Left hindlimb (tissue), 1 donor: Measurements from ENCODE around the gene SIL1.
A peak's percentile ranks its signal among the peaks of the same experiment; 100 is the strongest.

Source experiments
- DNase-seq: peaks from one replicate; pipeline ENCODE4 v3.0.0-alpha.2; 2018

Gene SIL1

DNA sequence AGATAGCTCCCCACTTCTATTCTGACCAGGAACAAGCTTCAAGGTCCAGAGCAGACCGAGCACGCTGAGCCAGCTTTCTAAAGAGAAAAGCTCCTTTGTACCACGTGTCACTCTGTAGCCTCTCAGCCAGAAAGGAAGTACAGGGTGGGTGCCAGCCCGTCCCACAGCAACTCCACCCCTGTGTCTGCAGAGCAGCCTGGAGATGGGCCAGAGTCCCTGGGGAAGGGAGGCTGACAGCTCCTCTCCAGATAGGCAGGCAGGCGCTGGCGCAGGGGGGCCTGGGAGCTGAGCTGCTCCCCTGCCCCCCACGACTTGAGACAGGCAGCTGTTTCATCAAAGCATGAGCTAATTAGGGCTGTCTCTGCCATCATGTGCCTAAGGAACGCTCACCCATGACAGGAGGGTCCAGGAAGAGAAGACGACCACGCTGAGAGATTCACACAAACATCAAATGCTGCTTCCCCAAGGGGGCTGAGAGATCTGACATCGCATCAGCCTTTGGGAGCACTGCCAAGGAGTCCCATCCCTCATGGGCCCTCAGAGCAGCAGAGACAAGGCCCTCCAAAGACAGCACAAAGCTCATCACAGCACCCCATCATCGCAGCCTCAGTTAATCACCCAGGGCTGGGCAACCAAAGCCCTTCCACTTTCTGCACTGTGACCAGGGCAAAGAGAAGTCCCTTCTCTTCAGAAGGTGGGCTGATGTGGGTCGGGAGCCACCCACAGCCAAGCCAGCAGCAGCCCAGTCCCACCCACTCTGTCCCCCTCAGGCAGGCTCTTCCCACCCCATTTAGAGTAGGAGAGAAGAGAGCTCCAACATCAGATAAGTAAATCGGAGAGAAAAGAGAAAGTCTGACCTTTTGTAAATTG lies 244.5 kb downstream of the SIL1 start:
- DNase-seq, result peak; percentile 78

DNA sequence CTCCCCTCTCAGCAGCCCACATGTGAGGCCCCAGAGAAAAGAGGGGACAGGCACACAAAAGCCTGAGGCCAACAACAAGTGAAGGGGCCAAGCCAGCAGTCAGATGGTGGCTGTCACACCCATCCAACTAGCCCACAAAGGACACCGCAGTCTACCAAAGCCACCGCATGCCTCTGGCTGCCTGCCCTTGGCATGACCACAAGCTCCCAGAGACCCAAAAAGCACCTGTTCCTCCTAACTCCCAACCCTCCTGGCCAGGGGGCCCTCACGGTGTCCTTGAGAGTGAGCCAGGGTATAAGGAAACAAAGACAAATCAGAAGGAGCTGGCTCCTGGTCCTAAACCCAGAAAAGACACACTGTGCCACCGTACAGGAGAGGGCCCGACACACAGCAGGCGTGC lies 245.2 kb downstream of the SIL1 start:
- DNase-seq, result no peak

DNA sequence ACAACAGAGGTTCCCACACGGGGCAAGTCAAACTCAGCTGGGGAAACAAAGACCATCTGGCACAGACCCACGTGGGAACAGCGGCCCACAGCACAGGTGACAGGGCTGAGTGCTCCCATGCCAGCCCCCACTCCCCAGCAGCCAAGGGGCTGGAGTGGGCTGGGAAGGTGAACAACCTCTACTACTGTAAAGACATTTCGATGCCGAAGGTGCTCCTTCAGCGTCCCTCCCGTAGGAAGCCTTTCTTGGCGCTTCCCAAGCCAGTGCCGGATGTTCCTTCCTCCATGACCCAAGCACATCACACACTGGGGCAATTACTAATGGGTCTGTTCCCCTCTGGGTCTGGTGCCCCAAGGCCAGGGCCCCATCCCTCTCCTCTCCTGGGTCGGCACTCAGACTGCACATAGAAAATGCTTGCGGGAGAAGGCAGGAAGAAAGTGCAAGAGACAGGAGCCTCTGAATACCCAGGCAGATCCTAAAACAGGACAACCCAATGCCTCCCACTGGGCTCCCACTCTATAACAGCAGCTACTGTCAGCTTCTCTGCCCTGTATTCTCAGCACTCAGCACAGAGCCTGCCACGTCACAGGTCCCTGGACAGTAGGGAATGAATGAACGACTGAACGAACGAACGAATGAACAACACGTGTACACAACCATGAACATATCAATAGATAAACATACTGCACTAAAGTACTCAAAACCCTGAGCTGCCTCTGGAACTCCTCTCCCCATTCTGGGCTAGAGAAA lies 246.0 kb downstream of the SIL1 start:
- no peak for DNase-seq

DNA sequence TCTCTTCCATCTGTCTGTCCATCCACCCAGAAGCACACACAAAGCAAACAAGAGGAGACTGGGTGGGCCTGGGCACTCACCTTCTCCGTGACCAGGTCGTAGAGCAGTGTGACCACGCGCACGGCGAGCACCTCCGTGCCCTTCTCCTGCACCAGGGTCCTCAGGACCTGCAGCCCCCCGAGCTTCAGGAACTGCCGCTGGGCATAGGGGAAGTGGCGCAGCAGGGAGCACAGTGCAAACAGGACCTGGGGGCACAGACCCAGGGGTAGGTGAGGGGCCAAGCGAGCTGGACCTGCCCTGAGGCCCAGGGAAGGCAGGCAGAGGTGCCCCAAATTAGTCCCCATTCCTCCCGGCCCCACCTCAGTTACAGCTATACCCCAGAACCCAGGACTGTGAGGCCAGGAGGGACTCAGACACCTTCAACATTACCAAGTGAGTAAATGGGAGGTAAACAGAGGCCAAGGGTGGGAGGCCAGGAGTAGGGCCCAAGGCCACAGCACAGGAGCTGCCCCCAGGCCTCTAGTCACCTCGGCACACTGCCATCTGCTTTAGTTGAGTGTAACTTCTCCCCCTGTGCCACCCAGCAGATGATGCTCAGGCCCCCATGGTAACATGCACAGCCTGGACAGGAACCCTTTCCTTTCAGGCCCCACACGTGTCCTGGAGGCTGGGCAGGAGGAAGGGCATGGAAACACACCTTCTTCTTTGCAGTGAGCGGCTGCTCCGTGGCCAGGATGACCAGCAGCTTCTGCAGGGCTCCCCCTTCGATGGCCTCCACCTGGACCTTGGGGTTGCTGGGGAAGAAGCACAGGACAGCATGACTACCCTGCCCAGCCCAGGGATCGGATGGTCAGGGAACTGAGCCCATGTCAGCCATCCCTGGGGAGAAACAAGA lies 246.8 kb downstream of the SIL1 start:
- DNase-seq, result no peak

DNA sequence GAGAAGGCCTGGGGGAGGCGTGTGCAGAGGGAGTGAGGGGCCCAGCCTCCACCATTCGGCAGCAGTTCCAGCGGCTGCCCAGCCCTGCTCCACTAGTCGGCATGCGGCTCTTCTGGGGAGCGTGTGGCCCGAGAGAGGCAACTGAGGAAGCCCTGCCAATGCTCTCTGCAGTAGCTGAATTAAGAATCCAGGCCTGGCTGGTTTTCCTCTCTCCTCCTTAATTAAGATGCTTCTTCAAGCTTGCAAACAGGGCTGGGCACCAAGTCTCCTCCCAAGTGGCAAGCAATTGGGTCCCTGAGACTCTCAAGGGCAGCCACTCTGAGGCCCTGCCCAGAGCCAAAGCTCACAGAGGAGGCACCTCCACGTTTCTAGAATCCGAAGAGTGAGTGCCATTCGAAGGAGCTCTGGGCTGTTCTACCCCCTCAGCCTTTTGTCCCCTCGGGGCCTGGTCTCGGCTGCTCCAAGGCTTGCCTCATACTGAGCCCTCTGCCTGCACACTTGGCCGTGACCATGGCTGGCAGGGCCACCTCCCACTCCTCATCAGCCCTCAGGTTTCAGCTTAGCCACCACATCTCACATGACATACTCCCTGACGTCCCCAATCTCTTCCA lies 247.6 kb downstream of the SIL1 start:
- DNase-seq, result no peak

DNA sequence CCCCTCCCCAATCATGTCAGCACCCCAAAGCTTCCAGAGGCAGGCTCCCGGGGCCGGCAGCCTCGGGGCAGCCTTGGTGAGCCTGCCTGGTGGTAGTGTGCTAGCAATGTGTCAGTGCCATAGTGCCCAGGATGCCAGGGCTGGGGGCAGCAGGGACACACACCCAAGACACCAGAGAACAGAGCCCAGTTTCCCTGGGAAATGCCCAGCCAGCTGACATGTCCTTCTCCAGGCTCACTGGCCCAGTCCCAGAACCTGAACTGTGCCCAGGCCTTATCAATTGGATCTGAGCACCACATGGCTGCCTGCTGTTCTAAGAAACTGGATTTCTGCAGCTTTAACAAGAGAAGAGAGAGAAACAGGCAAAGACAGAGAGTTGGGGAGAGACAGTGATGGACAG lies 248.2 kb downstream of the SIL1 start:
- no peak for DNase-seq

DNA sequence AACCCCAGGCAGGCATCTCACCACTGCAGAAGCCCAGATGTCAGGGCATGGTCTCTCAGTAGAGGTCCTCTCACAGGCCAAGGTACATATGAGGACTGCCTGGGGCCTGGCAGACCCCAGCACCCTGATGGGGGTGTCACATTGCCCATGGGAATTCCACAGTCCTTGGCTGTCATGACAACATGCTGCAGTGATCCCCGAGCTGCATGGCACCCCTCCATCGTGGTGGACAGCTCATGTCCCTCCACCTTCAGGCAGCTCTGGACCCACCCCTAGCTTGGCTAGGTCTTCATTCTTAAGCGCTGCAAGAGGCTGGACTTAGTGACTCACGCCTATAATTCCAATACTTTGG lies 249.0 kb downstream of the SIL1 start:
- DNase-seq, result no peak

DNA sequence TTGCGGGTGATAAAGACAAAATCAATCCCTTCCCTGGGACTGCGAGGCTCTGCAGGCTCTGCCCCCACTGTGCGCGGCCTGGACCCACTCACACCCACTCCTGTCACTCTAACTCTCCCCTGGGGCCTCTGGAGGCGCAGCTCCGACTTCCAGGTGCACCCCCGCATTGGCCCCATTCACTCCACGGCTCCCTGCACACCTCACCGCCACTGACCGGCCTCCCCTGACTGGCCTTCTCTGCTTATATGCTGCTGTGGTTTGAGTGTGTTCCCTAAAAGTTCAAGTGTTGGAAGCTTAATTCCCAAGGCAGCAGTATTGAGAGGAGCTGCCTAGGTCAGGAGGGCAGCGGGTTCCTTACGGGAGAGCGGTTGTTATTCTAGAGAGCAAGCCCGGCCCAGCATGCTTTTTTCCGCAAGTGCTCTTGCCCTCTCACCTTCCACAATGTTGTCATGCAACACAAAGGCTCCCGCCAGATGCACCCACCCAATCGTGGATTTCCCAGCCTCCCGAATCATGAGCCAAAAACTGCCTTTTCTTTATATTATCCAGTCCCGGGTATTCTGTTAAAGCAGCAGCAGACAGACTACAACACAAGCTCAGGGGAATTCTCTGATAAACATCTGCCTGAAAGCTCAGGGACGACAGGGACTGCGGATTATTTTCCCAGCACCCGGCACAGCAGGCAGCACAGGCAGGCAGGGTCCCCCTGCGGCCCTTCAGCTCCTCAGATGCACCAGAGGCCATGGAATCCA lies 249.5 kb downstream of the SIL1 start:
- no peak for DNase-seq

DNA sequence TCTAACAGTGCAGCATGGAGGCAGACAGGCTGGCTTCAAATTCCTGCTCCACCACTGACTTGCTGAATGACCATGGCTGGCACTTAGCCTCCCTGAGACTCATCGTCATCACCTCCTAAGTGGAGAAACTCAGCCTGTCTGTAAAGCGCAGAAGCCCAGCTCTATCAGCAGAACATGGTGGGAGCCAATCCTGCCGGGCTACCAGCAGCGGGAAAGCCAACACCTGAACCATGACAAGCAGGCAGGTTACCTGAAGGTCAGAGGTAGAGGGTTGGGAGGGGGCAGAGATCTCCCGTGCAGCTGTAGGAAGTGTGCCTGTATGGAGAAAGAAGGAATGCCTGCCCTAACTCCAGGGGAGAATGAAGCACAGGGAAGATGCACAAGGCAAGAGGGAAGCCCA lies 250.4 kb downstream of the SIL1 start:
- DNase-seq, result no peak

DNA sequence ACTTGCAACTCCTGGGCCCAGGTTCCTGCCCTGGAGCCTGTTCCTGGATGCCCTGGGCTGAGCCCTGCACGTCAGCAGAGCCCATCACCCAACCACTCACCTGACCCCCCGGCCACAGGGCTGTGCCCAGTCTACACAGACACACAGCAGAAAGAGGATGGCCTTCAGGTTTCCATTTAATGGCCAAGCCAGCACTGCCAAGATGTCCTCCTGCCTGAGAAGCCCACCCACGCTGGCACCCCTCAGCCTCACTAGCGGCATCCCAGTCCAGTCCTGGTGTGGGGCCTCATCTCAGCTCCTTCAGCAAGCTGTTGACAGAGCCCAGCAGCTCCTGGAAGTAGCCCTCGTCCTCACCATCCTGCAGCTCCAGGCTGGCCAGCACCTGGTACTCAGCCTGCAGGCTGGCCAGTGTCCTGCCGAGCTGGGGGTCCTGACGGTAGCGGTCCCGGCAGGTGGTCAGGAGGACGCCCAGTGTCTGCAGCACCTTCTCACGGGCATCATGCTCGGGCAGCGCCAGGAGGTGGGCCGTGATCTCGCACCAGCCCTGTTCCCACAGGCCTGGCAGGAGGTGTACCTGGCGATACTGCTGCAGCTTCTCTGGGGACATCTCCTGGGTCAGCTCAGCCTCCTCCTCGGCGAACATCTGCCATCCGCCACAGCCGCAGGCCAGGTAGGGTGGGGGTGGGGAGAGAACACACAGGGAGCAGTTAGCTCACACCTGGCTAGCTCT lies 251.2 kb downstream of the SIL1 start:
- no peak for DNase-seq

DNA sequence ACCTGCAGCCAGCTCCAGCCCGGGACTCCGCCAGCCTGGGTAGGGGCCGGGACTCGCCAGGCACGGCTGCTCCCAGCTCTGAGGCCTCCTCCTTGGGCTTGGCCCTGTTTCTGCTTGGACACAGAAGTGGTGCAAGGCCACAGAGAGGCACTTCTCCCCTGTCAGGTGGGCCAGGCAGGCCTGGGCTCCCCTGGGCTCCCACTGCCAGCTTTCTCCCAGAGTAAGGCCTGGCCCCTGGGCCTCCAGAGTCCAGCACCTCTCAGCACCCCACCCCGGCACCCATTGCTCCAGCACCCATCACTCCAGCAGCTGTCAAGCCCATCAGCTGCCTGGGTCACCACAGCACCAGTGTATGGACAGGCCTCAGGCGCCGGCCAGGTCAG lies 251.9 kb downstream of the SIL1 start:
- no peak for DNase-seq

DNA sequence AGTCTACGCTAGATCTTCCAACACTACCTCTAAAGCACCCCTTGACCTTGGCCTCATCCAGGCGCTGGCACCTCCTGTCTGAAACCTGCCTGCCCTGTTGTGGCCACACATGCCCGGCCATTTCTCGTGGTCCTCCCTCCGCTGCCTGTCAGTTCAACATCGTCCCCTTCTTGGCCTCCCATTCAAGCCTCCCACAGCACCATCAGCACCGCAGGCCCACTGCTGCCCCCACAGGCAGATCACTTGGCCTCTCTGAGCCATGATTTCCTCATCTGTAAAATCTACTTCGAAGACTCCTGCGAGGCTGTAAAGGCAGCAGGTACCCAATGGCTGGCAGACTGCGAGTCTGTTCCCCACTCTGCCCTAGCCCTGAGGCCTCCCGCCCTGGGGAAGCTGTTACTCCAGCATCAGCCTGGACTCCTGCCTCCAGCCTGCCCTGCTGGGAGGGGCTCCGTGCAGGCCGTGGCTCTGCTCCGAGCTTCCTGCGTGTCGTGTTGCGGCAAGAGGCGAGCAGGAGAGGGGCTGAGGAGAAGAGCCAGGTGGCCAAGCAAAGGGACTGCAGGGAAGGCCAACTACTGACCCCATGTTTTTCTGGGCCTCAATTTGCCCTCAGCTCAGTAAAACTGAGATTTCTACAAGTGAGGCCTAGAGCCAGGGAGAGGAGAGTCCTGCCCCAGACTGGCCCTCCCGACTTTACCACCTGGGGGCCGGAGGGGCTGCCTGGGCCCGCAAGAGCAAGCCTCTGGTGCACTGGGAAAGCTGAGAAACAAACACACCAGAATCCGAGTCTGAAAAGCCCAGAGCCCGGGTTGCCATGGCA lies 252.5 kb downstream of the SIL1 start:
- DNase-seq, result peak; percentile 58

DNA sequence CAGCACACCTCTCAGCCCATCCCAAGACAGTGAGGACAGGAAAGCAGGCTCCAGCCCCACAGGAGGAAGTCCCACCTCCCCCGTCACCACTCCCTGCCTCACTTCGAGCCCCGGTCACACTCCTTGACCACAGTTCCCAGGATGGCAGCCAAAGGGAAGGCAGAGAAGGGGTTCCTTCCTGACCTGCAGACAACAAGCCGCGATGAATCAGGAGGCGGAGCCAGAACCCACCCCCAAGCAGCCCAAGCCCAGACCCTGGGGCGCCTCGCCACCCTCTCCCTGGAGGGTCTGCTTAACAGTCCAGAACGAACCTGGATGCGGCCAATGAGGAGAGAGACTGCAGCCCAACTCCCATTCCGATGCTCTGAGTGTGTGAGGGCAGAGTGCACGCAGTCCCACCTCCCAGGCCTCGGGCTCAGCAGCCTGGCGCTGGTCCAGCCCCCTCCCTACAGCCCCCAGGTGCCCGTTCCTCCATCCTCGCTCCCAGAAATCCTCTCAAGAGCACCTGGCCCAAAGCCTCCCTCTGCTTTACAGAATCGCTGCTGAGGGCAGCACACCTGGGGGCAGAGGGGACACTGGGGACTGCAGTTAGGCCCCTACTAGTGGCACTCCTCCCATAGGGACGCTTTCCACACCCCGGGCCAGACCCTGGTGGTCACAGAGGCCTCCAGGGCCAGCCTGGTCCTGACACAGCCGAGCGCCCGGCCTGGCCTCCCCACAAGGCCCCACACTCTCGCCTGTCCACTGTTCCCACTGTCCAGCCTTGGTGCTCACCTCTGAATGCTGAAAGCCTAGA lies 253.4 kb downstream of the SIL1 start:
- DNase-seq, result no peak

DNA sequence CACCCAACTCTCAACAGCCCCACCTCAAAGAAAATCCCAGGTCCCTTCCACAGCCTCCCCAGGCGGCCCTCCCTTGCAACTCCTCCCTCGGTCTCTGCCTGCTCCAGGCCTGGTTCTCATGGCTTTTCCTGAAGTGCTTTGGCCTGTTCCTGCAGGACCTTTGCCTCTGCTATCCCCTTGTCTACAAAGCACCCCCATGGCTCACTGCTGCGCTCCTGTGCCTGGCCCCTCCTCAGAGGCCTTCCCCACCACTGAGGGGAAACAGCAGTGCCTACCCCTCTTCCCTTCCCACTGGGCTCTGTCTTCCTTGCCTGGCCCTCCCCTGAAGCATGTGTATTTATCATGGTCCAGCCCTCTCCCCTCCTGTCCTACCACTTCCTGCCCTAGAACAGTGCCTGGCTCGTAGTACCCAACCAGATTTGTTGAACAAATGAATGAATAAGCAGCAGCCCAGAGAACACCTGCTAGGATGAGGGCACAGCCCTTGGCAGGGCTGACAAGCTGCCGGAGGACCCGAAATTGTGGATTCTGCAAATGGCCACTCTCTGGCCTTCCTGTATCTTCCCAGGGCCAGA lies 254.5 kb downstream of the SIL1 start:
- DNase-seq, result no peak

DNA sequence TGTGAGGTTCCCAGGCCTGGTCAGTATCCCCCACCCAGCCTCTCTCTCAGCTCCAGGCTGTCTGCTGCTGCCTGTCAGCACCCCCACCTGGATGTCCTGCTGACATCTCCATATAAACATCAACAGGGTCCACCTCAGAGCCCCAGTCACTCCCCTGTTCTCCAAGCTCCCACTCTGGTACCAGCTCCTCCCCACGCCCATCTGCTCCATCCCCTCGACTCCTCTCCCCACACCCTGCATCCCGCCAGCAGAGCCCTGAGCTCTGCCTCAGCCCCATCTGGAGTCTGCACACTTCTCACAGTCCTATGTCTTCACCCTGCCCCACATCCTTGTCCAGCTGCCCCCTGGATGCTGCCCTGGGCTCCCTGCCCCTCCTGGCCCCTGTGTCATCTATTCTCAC lies 255.3 kb downstream of the SIL1 start:
- no peak for DNase-seq

DNA sequence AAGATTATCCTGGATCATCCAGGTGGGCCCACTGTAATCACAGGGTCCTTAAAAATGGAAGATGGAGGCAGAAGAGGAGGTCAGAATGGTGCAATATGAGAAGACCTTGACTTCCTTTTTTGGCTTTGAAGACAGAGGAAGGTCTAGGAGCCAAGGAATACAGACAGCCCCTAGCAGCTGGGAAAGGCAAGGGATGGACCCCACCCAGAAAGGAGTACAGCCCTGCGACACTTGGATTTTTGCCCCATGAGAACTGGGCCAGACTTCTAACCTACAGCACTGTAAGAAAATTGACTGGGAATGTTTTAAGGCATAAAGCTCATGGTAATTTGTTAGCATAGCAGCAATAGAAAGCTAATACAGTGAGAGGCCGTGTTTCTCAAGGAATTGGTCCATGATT lies 256.1 kb downstream of the SIL1 start:
- DNase-seq, result no peak

DNA sequence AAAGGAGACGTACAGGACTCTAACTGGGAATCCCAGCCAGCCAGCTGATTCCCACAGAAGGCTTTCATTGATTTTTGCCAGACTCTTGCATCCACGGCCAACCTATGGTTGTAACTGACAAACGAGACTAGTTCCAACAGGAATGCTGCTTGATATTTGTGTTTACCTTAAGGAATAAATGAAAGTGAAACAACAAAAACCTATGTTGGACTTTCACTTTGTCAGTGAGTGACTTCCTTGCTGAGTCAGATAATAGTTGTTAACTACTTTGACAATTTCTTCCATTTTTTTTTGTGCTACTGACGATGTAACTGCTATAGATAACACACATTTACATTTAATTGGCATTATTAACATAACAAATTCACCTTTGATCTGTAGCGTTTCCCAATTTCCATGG lies 259.6 kb downstream of the SIL1 start:
- no peak for DNase-seq

DNA sequence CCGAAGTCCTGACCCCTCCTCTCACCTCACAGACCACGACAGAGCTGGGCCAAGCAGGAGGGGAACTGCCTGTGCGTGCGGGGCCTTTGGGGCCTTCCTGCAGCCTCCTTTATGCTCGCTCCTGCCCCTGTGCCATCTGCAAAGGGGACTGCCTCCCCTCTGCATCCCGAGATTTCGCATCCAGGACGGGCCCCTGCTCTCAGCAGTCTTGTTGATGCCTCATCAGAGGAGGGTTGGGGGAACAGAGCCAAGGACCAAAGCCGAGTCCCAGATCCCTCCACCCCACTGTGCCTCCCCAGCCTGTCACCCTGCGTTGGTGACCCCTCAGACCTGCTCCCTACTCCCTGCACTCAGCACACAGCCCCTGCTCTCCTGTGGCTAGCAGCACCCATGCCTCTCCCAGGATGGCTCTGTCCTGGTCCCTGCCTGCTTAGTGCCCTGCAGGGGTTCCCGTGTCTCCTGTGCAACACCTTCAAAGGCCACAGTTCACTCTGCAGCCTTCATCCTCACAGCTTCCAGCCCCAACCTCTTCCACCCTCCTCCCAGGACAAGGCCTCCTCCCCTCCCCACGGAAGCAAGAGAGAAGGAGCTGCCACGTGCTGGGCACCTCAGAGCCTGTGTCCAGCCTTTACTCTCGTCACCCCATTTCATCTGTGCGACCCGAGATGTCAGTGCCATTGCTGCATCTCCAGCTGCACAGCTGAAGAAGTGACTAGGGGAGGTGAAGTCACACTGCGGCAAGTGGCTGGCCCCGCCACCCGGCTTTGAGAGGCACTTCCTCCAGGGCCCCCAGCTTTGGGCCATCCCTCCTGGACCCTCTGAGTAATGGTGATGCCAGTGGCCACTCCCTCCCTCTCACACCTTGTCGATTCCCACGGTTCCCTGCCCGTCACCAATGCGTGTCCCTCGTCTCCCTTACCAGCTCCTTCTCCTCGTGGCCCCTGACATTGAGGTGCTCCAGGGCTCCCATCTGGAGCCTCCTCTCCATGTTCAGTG lies 260.5 kb downstream of the SIL1 start:
- no peak for DNase-seq
